ENCODE data around the gene NCCRP1.

Gene NCCRP1

DNA sequence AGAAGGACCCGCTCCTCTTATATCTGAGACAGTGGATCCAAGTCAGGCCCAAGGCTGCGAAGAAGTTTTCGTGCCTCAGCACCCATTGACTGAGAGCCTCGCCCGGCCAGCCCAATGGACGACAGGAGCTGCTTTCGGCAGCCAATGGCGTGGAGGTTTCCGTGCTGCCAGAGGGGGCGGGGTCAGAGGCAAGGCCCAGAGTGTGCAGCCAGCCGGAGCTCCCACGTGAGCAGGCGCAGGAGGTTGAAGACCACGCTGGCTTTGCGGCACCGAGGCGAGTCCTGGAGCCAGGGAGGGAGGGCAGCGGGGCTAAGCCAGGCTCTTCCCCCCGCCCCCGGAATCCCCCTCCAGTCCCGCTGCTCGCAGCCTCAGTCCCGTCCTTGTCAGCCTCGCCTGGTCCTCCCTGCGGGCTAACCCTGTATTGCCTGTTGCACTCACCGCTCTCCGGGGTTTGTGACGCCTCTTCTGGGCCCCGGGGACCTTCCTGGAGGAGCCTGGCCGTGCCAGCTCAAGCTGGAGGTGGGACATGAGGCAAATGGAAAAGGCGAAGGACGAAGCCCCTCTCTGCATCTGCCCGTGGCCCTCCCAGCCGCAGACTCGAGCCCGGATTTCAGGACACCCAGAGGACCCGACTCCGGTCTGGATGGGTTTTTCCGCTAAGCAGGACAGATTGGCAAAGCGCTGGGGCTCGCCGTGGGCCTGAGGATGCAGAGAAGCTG is 50.3 kb downstream of the NCCRP1 start:
- no peak for DNase-seq (ENCODE audit: low spot score)

DNA sequence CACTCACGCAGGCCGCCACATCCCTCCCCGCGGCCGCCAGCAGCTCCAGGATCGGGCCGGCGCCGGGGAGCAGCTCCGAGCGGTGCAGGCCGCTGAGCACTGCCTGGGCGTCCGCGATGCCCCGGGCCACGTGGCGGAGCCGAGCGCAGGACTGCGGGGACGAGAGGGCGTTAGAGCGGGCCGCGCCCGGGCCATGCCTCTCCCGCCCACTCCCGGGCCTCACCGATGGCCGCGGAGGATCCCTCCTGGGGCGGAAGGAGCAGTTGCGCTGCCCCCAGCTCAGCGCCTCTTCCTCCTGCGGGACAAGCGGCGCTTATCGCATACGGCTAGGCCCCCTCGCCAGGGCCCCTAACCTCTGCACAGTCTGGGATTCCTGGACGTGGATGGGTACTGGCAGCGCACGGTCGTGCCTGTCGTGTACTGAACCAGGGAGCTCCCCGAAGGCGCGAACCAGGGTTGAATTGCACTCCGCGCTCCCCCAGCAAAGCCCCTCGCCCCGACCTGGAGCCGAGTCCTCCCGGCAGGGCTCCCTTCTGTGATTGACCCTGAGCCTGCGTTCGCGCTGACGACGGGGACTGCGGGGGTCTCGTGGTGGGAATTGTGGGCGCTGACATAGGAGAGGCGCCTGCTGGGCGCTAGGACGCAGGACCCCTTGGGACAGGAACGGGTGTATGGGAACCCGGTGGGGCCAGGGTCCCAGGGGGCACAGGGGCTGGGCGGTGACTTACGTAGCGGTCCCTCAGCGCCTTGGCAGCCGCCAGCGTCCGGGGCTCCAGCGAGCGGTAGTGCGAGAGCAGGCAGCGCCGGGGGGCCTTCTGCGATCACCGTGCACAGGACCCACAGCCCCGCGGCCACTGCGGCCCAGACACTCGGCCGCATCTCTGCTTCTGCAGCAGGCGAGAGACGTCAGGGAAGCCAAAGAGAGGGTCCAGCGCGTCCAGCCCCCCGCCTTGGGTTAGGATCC is 51.2 kb downstream of the NCCRP1 start:
- no peak for DNase-seq (ENCODE audit: low spot score)

DNA sequence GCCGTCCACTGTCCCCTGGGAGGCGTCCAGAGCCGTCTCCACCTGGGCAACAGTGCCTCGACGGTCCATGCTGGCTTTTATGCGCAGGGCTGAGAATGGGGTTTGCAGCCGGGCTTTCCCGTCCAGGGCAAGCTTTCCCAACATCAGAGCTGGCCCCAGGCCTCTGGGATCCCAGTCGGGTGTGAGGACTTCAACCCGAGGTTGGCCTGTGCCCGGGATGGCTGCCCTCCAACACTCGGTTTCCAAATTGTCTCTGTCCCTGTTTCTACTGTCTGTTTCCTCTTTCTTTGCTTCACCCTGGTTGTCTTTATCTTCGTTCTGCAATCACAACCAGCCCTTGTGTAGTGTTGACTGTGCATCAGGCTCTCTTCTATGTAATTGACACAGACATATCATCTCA is 52.0 kb downstream of the NCCRP1 start, which contains the start of gene IFNL4:
Gene IFNL4 (minus strand): TSS at position 51 of the 400 bp plus-strand sequence.
- no peak for DNase-seq (ENCODE audit: low spot score)

DNA sequence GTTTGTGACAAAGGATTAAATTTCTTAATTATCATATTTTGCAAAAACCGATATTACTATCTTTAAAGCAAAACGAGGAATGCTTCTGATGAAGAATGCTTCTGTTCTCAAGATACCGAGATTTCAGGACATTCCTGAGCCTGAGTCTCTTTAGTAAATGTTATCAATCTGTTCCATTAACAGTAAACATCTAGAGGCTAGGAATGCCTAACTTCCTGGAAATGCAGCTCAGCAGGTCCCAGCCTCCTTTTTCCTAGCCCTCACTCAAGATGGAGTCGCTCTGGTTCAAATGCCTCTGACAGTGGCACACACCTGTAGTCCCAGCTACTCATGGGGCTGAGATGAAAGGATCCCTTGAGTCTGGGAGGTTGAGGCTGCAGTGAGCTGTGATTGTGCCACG is 54.3 kb downstream of the NCCRP1 start:
- no peak for DNase-seq (ENCODE audit: low spot score)
